ENCODE measurements around the gene AGMO. TPM values are rescaled to one million over a fixed set of nuclear protein-coding genes. Genes with fewer than 3 reads are reported as not detected.

Gene AGMO
- total RNA-seq, 1 donor from 2014 or later, result 1.2 TPM

- H3K27ac Mint-ChIP-seq (ENCODE audit: unreplicated experiment), result no peak overlapping the region
- DNase-seq, result no peak
- no peak overlapping the region for H3K4me3 Mint-ChIP-seq (ENCODE audit: unreplicated experiment)
- no peaks in the 10 kb centered on the region for H3K36me3 Mint-ChIP-seq (ENCODE audit: unreplicated experiment)
- no peak for TF ChIP-seq CTCF (IDR thresholded peaks at IDR 0.05; ENCODE audit: partially characterized antibody, unreplicated experiment)
- no peaks in the 10 kb centered on the region for H3K27me3 Mint-ChIP-seq (ENCODE audit: unreplicated experiment)
- no peaks in the 10 kb centered on the region for H3K9me3 Mint-ChIP-seq (ENCODE audit: unreplicated experiment)
- H3K4me1 Mint-ChIP-seq (ENCODE audit: low read depth, unreplicated experiment), result peaks cover 10% of the 10 kb centered on the region
Measured at GRCh38 chr7:15215616-15216015, 346.2 kb downstream of the AGMO start.

DNA sequence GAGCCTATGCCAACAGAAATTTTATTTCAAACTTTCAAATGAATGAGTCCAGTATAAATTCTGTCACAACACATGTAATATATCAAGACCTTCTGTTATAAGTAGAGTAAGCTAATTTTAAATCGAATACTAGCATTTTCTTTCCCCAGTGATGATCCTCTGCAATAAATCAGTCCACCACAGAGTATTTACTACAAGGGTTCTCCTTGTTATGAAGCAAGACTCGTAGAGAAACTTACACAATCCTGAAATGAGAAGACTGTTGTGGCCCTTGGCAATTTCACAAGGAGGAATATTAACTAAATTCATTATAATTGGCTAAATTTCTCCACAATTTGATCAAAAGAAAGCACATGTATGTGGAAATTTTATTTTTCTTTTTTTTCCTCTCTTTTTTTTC lies 346.8 kb downstream of the AGMO start:
- Mint-ChIP-seq H3K4me3 (ENCODE audit: unreplicated experiment) (no peak overlapping the region), H3K27me3 (ENCODE audit: unreplicated experiment) (no peaks in the 10 kb centered on the region), H3K36me3 (ENCODE audit: unreplicated experiment) (no peaks in the 10 kb centered on the region), H3K4me1 (ENCODE audit: low read depth, unreplicated experiment) (peaks cover 11% of the 10 kb centered on the region), H3K27ac (ENCODE audit: unreplicated experiment) (no peak overlapping the region), H3K9me3 (ENCODE audit: unreplicated experiment) (no peaks in the 10 kb centered on the region)
- DNase-seq, result no peak
- TF ChIP-seq CTCF (IDR thresholded peaks at IDR 0.05; ENCODE audit: partially characterized antibody, unreplicated experiment), result no peak

- H3K36me3 Mint-ChIP-seq (ENCODE audit: unreplicated experiment), result no peaks in the 10 kb centered on the region
- no peak overlapping the region for H3K4me3 Mint-ChIP-seq (ENCODE audit: unreplicated experiment)
- no peaks in the 10 kb centered on the region for H3K9me3 Mint-ChIP-seq (ENCODE audit: unreplicated experiment)
- H3K27me3 Mint-ChIP-seq (ENCODE audit: unreplicated experiment), result no peaks in the 10 kb centered on the region
- TF ChIP-seq CTCF (IDR thresholded peaks at IDR 0.05; ENCODE audit: partially characterized antibody, unreplicated experiment), result no peak
- H3K4me1 Mint-ChIP-seq (ENCODE audit: low read depth, unreplicated experiment), result peaks cover 14% of the 10 kb centered on the region
- no peak overlapping the region for H3K27ac Mint-ChIP-seq (ENCODE audit: unreplicated experiment)
- DNase-seq, result no peak
Measured at GRCh38 chr7:15213093-15213492, 348.7 kb downstream of the AGMO start.

GRCh38 chr7:15209429-15209828 lies 352.4 kb downstream of the AGMO start:
- DNase-seq, result peak; percentile 14
- Mint-ChIP-seq H3K4me1 (ENCODE audit: low read depth, unreplicated experiment) (peaks cover 8% of the 10 kb centered on the region), H3K4me3 (ENCODE audit: unreplicated experiment) (no peak overlapping the region), H3K27me3 (ENCODE audit: unreplicated experiment) (no peaks in the 10 kb centered on the region), H3K27ac (ENCODE audit: unreplicated experiment) (peak overlapping the region; percentile 48), H3K36me3 (ENCODE audit: unreplicated experiment) (no peaks in the 10 kb centered on the region), H3K9me3 (ENCODE audit: unreplicated experiment) (no peaks in the 10 kb centered on the region)
- TF ChIP-seq CTCF (IDR thresholded peaks at IDR 0.05; ENCODE audit: partially characterized antibody, unreplicated experiment), result no peak

DNA sequence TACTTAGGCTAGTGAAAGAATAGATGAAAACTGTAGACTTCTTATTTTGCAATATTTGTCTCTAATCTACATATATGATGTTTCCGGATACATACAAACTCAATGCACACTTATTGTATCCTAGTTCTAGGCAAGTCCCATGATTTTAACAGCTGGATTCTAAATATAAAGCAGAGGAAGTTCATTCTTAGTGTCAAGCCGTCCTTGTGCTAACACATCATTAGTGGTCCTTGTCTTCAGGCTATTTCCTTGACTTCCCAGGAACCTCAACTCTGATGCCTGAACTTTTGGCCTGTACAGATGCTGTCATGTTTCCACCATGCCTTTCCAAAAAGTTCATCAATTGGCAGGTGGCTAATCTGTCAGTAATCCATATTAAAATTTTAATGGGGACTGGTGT lies 357.4 kb downstream of the AGMO start:
- Mint-ChIP-seq H3K4me1 (ENCODE audit: low read depth, unreplicated experiment) (peaks cover 6% of the 10 kb centered on the region), H3K27me3 (ENCODE audit: unreplicated experiment) (no peaks in the 10 kb centered on the region), H3K4me3 (ENCODE audit: unreplicated experiment) (no peak overlapping the region), H3K9me3 (ENCODE audit: unreplicated experiment) (no peaks in the 10 kb centered on the region), H3K36me3 (ENCODE audit: unreplicated experiment) (no peaks in the 10 kb centered on the region), H3K27ac (ENCODE audit: unreplicated experiment) (no peak overlapping the region)
- DNase-seq, result no peak
- no peak for TF ChIP-seq CTCF (IDR thresholded peaks at IDR 0.05; ENCODE audit: partially characterized antibody, unreplicated experiment)

Measured in glutamatergic neuron (in vitro differentiated cells).